HEK293T (cell line): ENCODE measurements around the gene ZBTB26.

Source experiments
- BHLHE40 ChIP-seq: fragments of 450-650 bp; IDR thresholded peaks from 2 replicates; pipeline ENCODE4 v1.6.1; 2016; ENCODE audit warnings: mild to moderate bottlenecking, moderate library complexity, borderline replicate concordance
- ELF4 ChIP-seq: fragments of 450-650 bp; IDR thresholded peaks from 2 replicates; pipeline ENCODE4 v1.6.1; 2017; ENCODE audit warnings: antibody characterized with exemption
- FOXA1 ChIP-seq: fragments of 450-650 bp; IDR thresholded peaks from 2 replicates; pipeline ENCODE4 v1.6.1; 2016; ENCODE audit warnings: mild to moderate bottlenecking
- FOXM1 ChIP-seq: fragments of 450-650 bp; IDR thresholded peaks from 2 replicates; pipeline ENCODE4 v1.6.1; 2017; ENCODE audit warnings: mild to moderate bottlenecking, borderline replicate concordance

- TF ChIP-seq FOXM1 (no peak), ELF4 (no peak), FOXA1 (no peak), BHLHE40 (no peak)
Observed at GRCh38 chr9:122929796-122930354, 1.4 kb downstream of the ZBTB26 start.
